GM19351 (cell line): ENCODE results near the gene SVOPL.

Source experiments
- ATAC-seq: cut with Tn5 transposase; IDR thresholded peaks from one replicate; pipeline ENCODE4 v1.9.1; 2021; ENCODE audit warnings: mild to moderate bottlenecking, moderate library complexity; ENCODE audit not compliant: unreplicated experiment

Gene SVOPL

GRCh38 chr7:138565451-138566114 is 135.6 kb downstream of the SVOPL start:
- no peak for ATAC-seq

DNA sequence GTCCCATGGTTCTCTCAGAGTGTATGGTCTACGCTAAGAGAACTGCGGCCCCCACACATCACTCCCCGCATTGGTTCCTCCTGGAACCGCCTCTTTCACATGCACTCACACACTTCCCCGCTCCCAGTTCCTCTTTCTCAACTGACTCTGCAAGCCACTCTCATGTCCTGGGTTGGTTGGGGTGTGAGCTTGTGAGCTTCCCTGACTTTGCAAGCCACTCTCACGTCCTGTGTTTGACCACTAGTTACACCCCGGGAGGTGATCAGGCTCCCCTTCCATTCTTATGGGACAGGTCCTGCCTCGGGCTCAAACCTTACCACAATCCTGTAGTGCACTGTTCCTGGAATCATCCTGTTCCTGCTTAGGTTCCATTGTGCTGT is 136.1 kb downstream of the SVOPL start:
- no peak for ATAC-seq

GRCh38 chr7:138564365-138564764 is 136.8 kb downstream of the SVOPL start:
- ATAC-seq: no peak

GRCh38 chr7:138563808-138564207 is 137.4 kb downstream of the SVOPL start:
- no peak for ATAC-seq

DNA sequence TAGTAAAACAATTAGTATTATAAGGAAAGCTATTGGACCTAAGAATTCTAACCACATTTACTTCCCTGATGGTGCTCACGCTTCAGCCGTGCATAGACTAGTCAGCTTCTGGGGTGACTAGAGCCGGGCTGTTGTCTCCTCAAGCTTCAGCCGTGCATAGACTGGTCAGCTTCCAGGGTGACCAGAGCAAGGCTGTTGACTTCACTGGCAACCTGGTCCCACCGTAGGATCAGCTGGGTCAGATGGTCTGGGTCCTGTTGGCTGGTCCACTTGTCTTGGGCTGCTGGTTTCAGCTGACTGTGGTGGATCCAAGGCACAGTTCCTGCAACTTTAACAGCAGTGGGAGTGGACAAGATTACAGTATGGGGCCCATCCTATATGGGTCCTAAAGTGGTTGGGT is 141.7 kb downstream of the SVOPL start:
- no peak for ATAC-seq

DNA sequence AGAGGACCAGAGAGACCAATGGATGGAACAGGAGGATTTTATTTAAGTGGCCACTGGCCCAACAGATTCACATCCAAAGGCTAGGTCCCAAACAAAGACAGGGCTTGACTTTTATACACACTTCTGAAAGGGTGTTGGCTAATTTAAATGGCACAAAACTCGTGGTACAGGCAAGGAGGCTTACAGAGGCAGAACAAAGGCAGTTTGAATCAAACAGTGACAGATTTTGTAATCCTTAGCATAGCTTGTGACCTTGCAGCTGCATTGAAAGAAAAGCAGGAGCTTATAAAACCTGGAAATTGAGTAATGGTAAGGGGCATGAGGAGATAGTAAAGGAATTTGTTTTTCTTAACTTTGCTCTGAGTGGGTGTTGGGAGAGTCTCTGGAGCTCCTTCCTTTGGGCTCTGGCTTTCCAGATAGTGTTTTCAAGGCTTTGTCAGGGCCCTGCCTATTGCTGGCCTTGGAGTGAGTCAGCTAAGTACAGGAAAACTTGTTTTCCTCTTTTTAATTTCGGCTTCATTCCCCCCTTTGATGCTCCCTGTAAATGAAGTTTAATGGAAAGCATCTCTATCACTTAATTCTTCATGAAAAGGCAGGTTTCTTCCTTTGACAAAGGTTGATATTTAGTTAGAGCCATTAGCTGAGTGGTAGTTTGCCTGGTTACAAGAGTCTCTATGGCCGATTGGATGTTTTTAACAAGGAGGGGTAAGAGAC is 144.2 kb downstream of the SVOPL start:
- no peak for ATAC-seq

- ATAC-seq: no peak
These were observed 145.5 kb downstream of the SVOPL start for GRCh38 chr7:138555684-138556083.

DNA sequence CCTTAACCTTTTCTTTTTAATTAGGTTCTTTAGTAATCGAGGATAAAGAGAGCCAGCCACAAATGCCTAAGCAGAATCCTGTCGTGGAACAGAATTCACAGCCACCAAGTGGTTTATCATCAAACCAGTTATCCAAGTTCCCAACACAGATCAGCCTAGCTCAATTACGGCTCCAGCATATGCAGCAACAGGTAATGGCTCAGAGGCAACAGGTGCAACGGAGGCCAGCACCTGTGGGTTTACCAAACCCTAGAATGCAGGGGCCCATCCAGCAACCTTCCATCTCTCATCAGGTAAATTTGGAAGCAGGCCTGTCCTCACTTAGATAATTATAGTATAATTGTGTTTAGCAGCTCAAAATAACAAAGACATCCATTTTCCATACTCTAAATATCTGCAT is 146.5 kb downstream of the SVOPL start:
- no peak for ATAC-seq

GRCh38 chr7:138553805-138554204 is 147.4 kb downstream of the SVOPL start:
- ATAC-seq: no peak

- ATAC-seq: no peak
These were observed 150.1 kb downstream of the SVOPL start for GRCh38 chr7:138551102-138551501.

DNA sequence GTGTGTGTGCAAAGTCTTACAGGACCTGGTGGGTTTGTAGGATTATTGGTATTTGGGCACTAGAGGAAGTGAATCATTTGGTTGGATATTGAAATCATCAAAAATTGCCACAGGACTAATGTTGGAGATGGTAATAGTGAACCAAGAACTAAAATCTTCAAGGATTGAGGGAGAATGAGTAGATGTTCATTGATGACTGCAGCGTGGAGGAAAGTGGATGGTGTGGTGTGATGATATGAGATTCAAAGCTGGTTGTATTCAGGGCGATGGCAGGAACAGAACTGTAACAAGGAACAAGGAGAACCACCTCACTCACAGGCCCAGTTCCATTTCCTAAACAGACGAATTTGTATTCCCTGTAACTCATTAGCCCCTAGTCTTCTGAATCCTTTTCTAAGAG is 150.8 kb downstream of the SVOPL start:
- ATAC-seq: no peak

GRCh38 chr7:138549082-138549481 is 152.1 kb downstream of the SVOPL start:
- no peak for ATAC-seq

- ATAC-seq: no peak
These were observed 154.3 kb downstream of the SVOPL start for GRCh38 chr7:138546829-138547228.

GRCh38 chr7:138546064-138546619 is 155.0 kb downstream of the SVOPL start:
- ATAC-seq: no peak

DNA sequence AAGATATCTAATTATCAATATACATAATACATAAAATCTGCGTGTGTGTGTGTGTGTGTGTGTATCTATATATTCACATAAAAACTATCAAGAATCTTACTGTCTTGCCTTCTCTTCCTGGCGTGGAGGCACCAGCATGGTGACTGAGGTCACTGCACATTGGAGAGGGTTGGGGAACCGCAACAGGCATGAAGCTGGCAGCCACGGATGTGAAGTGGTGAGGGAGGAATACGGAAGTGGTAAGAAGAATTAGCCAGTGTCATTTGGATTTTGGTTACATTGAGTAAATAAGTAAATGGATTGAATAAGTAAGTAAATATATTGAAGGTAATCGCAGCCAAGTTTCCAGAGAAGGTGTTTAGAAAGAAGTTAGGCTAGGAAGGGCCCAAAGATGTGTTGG is 156.0 kb downstream of the SVOPL start:
- no peak for ATAC-seq
